MM.1S (cell line): ENCODE data around the gene ZFP91.

Experiments
- DNase-seq: peaks from one replicate; pipeline ENCODE4 v3.0.0-alpha.2; 2015
- H2AFZ ChIP-seq: fragments of 300-600 bp; sonication (generic); 2 replicates; pipeline ENCODE4 v1.6.0; 2016; ENCODE audit warnings: antibody characterized with exemption, low read length
- H3F3A ChIP-seq: fragments of 300-600 bp; sonication (generic); 2 replicates; pipeline ENCODE4 v1.6.1; 2016; ENCODE audit warnings: mild to moderate bottlenecking, antibody characterized with exemption, low read length, moderate library complexity, mixed read lengths; ENCODE audit not compliant: insufficient read depth
- H3K27ac ChIP-seq: fragments of 300-600 bp; sonication (generic); 2 replicates; pipeline ENCODE4 v1.5.1; 2016; ENCODE audit warnings: mild to moderate bottlenecking, low read length
- H3K27me3 ChIP-seq: fragments of 300-600 bp; sonication (generic); replicated peaks from 2 replicates; pipeline ENCODE4 v1.6.0; 2016; ENCODE audit warnings: low read length; ENCODE audit not compliant: insufficient read depth
- H3K36me3 ChIP-seq: fragments of 300-600 bp; sonication (generic); replicated peaks from 2 replicates; pipeline ENCODE4 v1.6.1; 2016; ENCODE audit warnings: mild to moderate bottlenecking, low read length, mixed read lengths; ENCODE audit not compliant: insufficient read depth
- H3K4me1 ChIP-seq: fragments of 300-600 bp; sonication (generic); 2 replicates; pipeline ENCODE4 v1.6.1; 2016; ENCODE audit warnings: low read length, mixed read lengths
- H3K4me2 ChIP-seq: fragments of 300-600 bp; sonication (generic); 2 replicates; pipeline ENCODE4 v1.6.0; 2016; ENCODE audit warnings: low read depth, low read length
- H3K4me3 ChIP-seq: fragments of 300-600 bp; sonication (generic); 2 replicates; pipeline ENCODE4 v1.5.1; 2016; ENCODE audit warnings: low read length, mixed read lengths
- H3K79me2 ChIP-seq: fragments of 300-600 bp; sonication (generic); 2 replicates; pipeline ENCODE4 v1.6.1; 2016; ENCODE audit warnings: mixed run types, low read length, mixed read lengths
- H3K9ac ChIP-seq: fragments of 300-600 bp; sonication (generic); 2 replicates; pipeline ENCODE4 v1.6.1; 2016; ENCODE audit warnings: low read length, mixed read lengths
- H3K9me2 ChIP-seq: fragments of 300-600 bp; sonication (generic); replicated peaks from 2 replicates; pipeline ENCODE4 v1.6.1; 2016; ENCODE audit warnings: mild to moderate bottlenecking, low read length, mixed read lengths; ENCODE audit not compliant: insufficient read depth
- H3K9me3 ChIP-seq: fragments of 300-600 bp; sonication (generic); replicated peaks from 2 replicates; pipeline ENCODE4 v1.6.1; 2016; ENCODE audit warnings: mild to moderate bottlenecking, low read length, mixed read lengths; ENCODE audit not compliant: insufficient read depth
- H4K20me1 ChIP-seq: fragments of 300-600 bp; sonication (generic); 2 replicates; pipeline ENCODE4 v1.6.1; 2016; ENCODE audit warnings: mild to moderate bottlenecking, low read length, moderate library complexity, mixed read lengths; ENCODE audit not compliant: insufficient read depth
- EZH2 ChIP-seq: fragments of 300-600 bp; sonication (generic); optimal IDR thresholded peaks from 2 replicates; pipeline ENCODE3; 2017; ENCODE audit warnings: low read depth, mild to moderate bottlenecking, antibody characterized with exemption, low read length, mixed read lengths
- EZH2phosphoT487 ChIP-seq: fragments of 300-600 bp; sonication (generic); IDR thresholded peaks from 2 replicates; pipeline ENCODE4 v1.6.1; 2018; ENCODE audit warnings: antibody characterized with exemption, low read length
- TF ChIP-seq, protein P1 (sequence below): fragments of 300-600 bp; sonication (generic); IDR thresholded peaks from 2 replicates; pipeline ENCODE4 v1.5.1; 2016; ENCODE audit warnings: antibody characterized with exemption, low read length, mixed read lengths

ZFP91 gene

GRCh38 chr11:58597486-58598144 is 18.8 kb downstream of the ZFP91 start:
- Histone ChIP-seq H3F3A (peaks cover 2% of the 10 kb centered on the region; the same call in 1 of the 2 replicates), H3K79me2 (peaks cover 100% of the 10 kb centered on the region), H3K27ac (no peak overlapping the region), H3K36me3 (no peaks in the 10 kb centered on the region; the same call in 1 of the 2 replicates), H3K4me3 (no peak overlapping the region), H3K9me3 (no peaks in the 10 kb centered on the region), H2AFZ (no peak overlapping the region), H4K20me1 (peaks cover 12% of the 10 kb centered on the region; the same call in 1 of the 2 replicates), H3K9me2 (no peaks in the 10 kb centered on the region), H3K4me1 (peaks cover 2% of the 10 kb centered on the region; the same call in 1 of the 2 replicates), H3K27me3 (no peaks in the 10 kb centered on the region), H3K9ac (no peak overlapping the region), H3K4me2 (no peak overlapping the region)
- no peak for DNase-seq
- TF ChIP-seq EZH2, result no peak
- TF ChIP-seq, protein P1, sequence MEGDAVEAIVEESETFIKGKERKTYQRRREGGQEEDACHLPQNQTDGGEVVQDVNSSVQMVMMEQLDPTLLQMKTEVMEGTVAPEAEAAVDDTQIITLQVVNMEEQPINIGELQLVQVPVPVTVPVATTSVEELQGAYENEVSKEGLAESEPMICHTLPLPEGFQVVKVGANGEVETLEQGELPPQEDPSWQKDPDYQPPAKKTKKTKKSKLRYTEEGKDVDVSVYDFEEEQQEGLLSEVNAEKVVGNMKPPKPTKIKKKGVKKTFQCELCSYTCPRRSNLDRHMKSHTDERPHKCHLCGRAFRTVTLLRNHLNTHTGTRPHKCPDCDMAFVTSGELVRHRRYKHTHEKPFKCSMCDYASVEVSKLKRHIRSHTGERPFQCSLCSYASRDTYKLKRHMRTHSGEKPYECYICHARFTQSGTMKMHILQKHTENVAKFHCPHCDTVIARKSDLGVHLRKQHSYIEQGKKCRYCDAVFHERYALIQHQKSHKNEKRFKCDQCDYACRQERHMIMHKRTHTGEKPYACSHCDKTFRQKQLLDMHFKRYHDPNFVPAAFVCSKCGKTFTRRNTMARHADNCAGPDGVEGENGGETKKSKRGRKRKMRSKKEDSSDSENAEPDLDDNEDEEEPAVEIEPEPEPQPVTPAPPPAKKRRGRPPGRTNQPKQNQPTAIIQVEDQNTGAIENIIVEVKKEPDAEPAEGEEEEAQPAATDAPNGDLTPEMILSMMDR, result no peak
- no peak for TF ChIP-seq EZH2phosphoT487

DNA sequence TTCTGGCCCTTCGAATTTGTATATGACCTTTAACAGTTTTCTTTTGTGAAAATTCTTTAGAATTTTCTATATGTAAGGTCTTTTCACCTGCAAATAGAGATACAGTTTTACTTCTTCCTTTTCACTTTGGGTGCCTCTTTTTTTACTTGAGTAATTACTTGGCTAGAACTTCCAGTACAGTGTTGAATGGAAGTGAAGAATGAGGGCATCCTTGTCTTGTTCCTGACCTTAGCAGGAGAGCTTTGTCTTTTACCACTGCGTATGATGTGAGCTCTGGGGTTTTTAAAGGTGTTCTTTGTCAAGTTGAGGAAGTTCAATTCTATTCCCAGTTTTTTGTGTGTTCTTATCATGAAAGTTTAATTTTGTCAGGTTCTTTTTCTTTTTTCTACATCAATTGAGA is 21.6 kb downstream of the ZFP91 start:
- no peak overlapping the region for H3K27ac ChIP-seq
- no peak overlapping the region for H2AFZ ChIP-seq
- peaks cover 12% of the 10 kb centered on the region; the same call in 1 of the 2 replicates for H4K20me1 ChIP-seq
- no peaks in the 10 kb centered on the region for H3F3A ChIP-seq
- no peaks in the 10 kb centered on the region for H3K4me1 ChIP-seq
- no peak for TF ChIP-seq EZH2
- TF ChIP-seq, protein P1, result no peak
- no peak for TF ChIP-seq EZH2phosphoT487
- H3K27me3 ChIP-seq, result no peaks in the 10 kb centered on the region
- H3K4me2 ChIP-seq, result no peak overlapping the region
- no peak overlapping the region for H3K9ac ChIP-seq
- H3K79me2 ChIP-seq, result peaks cover 100% of the 10 kb centered on the region
- H3K9me2 ChIP-seq, result no peaks in the 10 kb centered on the region
- no peak overlapping the region for H3K4me3 ChIP-seq
- no peaks in the 10 kb centered on the region; the same call in 1 of the 2 replicates for H3K36me3 ChIP-seq
- H3K9me3 ChIP-seq, result no peaks in the 10 kb centered on the region
- DNase-seq, result no peak

GRCh38 chr11:58606930-58607714 is 28.3 kb downstream of the ZFP91 start:
- Histone ChIP-seq H4K20me1 (peaks cover 7% of the 10 kb centered on the region), H3K4me1 (no peaks in the 10 kb centered on the region), H3K9ac (no peak overlapping the region), H3K4me3 (no peak overlapping the region), H3K36me3 (peaks cover 9% of the 10 kb centered on the region; the same call in 1 of the 2 replicates), H2AFZ (no peak overlapping the region), H3K27me3 (no peaks in the 10 kb centered on the region), H3F3A (no peaks in the 10 kb centered on the region), H3K9me2 (no peaks in the 10 kb centered on the region), H3K79me2 (peaks cover 89% of the 10 kb centered on the region), H3K4me2 (no peak overlapping the region), H3K9me3 (no peaks in the 10 kb centered on the region), H3K27ac (no peak overlapping the region)
- TF ChIP-seq EZH2 (no peak), EZH2phosphoT487 (no peak)
- TF ChIP-seq, protein P1, result no peak
- DNase-seq, result no peak
